GM12878 (cell line): ENCODE data around the gene FXYD7. TPM values are rescaled to one million over a fixed set of nuclear protein-coding genes. Genes with fewer than 3 reads are reported as not detected.
A peak's percentile ranks its signal among the peaks of the same experiment; 100 is the strongest.

Source experiments
- ASH2L ChIP-seq: fragments of 300-600, 200-600 bp; sonication (generic); IDR thresholded peaks from 2 replicates; pipeline ENCODE4 v1.6.1; 2017; ENCODE audit warnings: low read depth, mild to moderate bottlenecking, borderline replicate concordance
- BCL11A ChIP-seq: IDR thresholded peaks from 2 replicates; pipeline ENCODE4 v1.6.1; 2011; ENCODE audit warnings: low read depth, low read length
- BHLHE40 ChIP-seq, 2 experiments: fragments of 450-650 bp in 1 of 2; IDR thresholded peaks; 2 replicates each; pipeline ENCODE4 v1.6.1; 2011 to 2017; ENCODE audit warnings: low read depth in 2 of 2, borderline replicate concordance in 1 of 2, improper control_type of control experiment in 1 of 2, low read length in 1 of 2, mild to moderate bottlenecking in 1 of 2
- CREB1 ChIP-seq: IDR thresholded peaks from 2 replicates; pipeline ENCODE4 v1.6.1; 2012; ENCODE audit warnings: low read depth, mild to moderate bottlenecking, inconsistent platforms
- EGR1 ChIP-seq, 2 experiments: IDR thresholded peaks; 1 replicate in 1 of 2; 2 replicates in 1 of 2; pipeline ENCODE4 v1.6.1; 2011 to 2012; ENCODE audit warnings: low read depth in 2 of 2, low read length in 2 of 2, borderline replicate concordance in 1 of 2, mild to moderate bottlenecking in 1 of 2, moderate library complexity in 1 of 2
- FOXM1 ChIP-seq: IDR thresholded peaks from 2 replicates; pipeline ENCODE4 v1.6.1; 2012; ENCODE audit warnings: low read depth, mild to moderate bottlenecking, inconsistent platforms, low read length, moderate library complexity
- GATAD2B ChIP-seq: fragments of 450-650 bp; conservative IDR thresholded peaks from 2 replicates; pipeline ENCODE4 v1.6.1; 2017; ENCODE audit warnings: low read depth, mild to moderate bottlenecking, moderate library complexity
- KDM1A ChIP-seq: fragments of 200-600 bp; sonication (generic); IDR thresholded peaks from 2 replicates; pipeline ENCODE4 v1.6.1; 2016; ENCODE audit warnings: borderline replicate concordance
- NBN ChIP-seq: fragments of 450-650 bp; IDR thresholded peaks from 2 replicates; pipeline ENCODE4 v1.6.1; 2016
- NR2C2 ChIP-seq: IDR thresholded peaks from 2 replicates; pipeline ENCODE4 v1.6.1; 2011; ENCODE audit warnings: borderline replicate concordance, low read depth; ENCODE audit not compliant: control insufficient read depth, insufficient read length
- POLR2A ChIP-seq: IDR thresholded peaks from 2 replicates; pipeline ENCODE4 v1.6.1; 2011; ENCODE audit warnings: low read depth, mild to moderate bottlenecking, low read length
- RUNX3 ChIP-seq: IDR thresholded peaks from 2 replicates; pipeline ENCODE4 v1.6.1; 2012; ENCODE audit warnings: low read length, inconsistent platforms
- SMC3 ChIP-seq: IDR thresholded peaks from 2 replicates; pipeline ENCODE4 v1.6.1; 2011; ENCODE audit warnings: low read length, improper control_type of control experiment, borderline replicate concordance
- TAF1 ChIP-seq: IDR thresholded peaks from 2 replicates; pipeline ENCODE4 v1.6.1; 2011; ENCODE audit warnings: mild to moderate bottlenecking, low read depth, low read length, borderline replicate concordance
- ZNF384 ChIP-seq: IDR thresholded peaks from 2 replicates; pipeline ENCODE4 v1.6.1; 2012; ENCODE audit warnings: low read depth, mild to moderate bottlenecking, low read length, improper control_type of control experiment, borderline replicate concordance
- ZZZ3 ChIP-seq: IDR thresholded peaks from 2 replicates; pipeline ENCODE4 v1.6.1; 2011; ENCODE audit warnings: low read depth; ENCODE audit not compliant: control insufficient read depth, insufficient read length
- polyA plus RNA-seq, 11 experiments: library from polyadenylated mRNA; depleted of rRNA in 4 of 11; unstranded in 6 of 11; stranded (reverse) in 5 of 11; fragments of >200 nt; fragmentation: Nextera tagmentation in 4 of 11; fragmentation: Illumina TruSeq in 1 of 11; extraction: Ambion mirVana in 4 of 11; extraction: Trizol in 1 of 11; gene quantifications; 1 replicate in 1 of 11; 2 replicates in 10 of 11; pipeline versions ENCODE4 v1.2.1 to v1.2.3, GENCODE V29; 2011 to 2016; ENCODE audit warnings: inconsistent platforms in 2 of 11, missing spikeins in 2 of 11, low read depth in 1 of 11
- total RNA-seq, 4 experiments: library from RNA; depleted of rRNA in 3 of 4; stranded (reverse); fragments of >200 nt in 3 of 4; fragmentation: Illumina TruSeq in 1 of 4; extraction: Trizol in 1 of 4; gene quantifications; 2 replicates each; pipeline versions ENCODE4 v1.2.1 to v1.2.3, GENCODE V29; 2013 to 2021
- TF ChIP-seq, protein P1 (sequence below): IDR thresholded peaks from 2 replicates; pipeline ENCODE4 v1.6.1; 2012; ENCODE audit warnings: improper control_type of control experiment, low read depth, low read length; ENCODE audit not compliant: insufficient replicate concordance
- TF ChIP-seq, protein P2 (sequence below): fragments of 450-650 bp; IDR thresholded peaks from 2 replicates; pipeline ENCODE4 v1.6.1; 2017; ENCODE audit warnings: mild to moderate bottlenecking, low read depth, inconsistent platforms; ENCODE audit not compliant: poor library complexity, severe bottlenecking
- TF ChIP-seq, protein P3 (sequence below): fragments of 450-650 bp; IDR thresholded peaks from 2 replicates; pipeline ENCODE4 v1.6.1; 2018; ENCODE audit warnings: mild to moderate bottlenecking, low read depth, moderate library complexity; ENCODE audit not compliant: partially characterized antibody

FXYD7 gene
- total and polyA plus RNA-seq, 10 of the 15 experiments (the other 5 are each of a cell fraction or from before 2014, with no cell fraction given) = 0.07 to 0.28 (median 0.12) TPM; not detected in 7

DNA sequence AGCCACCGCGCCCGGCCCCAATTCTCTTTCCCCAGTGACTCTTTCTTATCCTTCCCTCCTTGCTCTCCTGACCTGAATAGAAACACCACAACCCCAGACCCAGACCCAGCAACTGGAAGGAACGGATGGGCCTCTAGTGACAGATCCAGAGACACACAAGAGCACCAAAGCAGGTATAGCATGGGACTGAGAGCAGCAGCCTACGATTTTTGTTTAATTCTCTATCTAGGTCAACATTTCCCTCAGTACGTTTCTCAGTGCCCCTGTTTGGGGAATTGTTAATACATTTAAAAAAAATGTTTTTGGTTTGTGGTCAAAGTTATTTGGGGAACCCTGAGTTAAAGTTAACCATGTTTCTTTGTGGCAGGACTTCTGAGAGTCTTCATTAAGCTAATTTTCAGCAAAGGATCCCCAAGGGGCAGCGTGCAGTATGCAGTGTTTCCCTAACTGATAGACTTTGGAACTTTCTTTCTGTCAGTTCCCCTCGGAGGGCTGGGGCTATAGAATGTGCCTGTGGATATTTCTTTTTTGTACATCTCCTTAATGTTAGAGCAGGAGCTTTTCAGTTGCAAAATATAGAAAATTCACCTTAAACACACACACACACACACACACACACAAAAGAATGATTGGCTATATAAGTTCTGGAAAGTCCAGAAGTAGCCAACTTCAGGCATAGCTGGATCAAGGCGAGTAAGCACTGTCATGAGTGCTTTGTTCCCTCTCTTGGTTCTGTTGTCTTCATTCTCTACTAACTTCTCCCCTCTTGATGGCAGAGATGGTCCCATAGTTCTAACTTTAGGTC lies 17.8 kb downstream of the FXYD7 start (continued):
- TF ChIP-seq TAF1 = no peak
- peak; percentile 83 for TF ChIP-seq ZNF384
- TF ChIP-seq KDM1A = no peak
- no peak for TF ChIP-seq CREB1
- TF ChIP-seq, protein P1, sequence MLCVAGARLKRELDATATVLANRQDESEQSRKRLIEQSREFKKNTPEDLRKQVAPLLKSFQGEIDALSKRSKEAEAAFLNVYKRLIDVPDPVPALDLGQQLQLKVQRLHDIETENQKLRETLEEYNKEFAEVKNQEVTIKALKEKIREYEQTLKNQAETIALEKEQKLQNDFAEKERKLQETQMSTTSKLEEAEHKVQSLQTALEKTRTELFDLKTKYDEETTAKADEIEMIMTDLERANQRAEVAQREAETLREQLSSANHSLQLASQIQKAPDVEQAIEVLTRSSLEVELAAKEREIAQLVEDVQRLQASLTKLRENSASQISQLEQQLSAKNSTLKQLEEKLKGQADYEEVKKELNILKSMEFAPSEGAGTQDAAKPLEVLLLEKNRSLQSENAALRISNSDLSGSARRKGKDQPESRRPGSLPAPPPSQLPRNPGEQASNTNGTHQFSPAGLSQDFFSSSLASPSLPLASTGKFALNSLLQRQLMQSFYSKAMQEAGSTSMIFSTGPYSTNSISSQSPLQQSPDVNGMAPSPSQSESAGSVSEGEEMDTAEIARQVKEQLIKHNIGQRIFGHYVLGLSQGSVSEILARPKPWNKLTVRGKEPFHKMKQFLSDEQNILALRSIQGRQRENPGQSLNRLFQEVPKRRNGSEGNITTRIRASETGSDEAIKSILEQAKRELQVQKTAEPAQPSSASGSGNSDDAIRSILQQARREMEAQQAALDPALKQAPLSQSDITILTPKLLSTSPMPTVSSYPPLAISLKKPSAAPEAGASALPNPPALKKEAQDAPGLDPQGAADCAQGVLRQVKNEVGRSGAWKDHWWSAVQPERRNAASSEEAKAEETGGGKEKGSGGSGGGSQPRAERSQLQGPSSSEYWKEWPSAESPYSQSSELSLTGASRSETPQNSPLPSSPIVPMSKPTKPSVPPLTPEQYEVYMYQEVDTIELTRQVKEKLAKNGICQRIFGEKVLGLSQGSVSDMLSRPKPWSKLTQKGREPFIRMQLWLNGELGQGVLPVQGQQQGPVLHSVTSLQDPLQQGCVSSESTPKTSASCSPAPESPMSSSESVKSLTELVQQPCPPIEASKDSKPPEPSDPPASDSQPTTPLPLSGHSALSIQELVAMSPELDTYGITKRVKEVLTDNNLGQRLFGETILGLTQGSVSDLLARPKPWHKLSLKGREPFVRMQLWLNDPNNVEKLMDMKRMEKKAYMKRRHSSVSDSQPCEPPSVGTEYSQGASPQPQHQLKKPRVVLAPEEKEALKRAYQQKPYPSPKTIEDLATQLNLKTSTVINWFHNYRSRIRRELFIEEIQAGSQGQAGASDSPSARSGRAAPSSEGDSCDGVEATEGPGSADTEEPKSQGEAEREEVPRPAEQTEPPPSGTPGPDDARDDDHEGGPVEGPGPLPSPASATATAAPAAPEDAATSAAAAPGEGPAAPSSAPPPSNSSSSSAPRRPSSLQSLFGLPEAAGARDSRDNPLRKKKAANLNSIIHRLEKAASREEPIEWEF = peak; percentile 34
- no peak for TF ChIP-seq NR2C2
- no peak for TF ChIP-seq ZZZ3
- TF ChIP-seq GATAD2B = 0 out of 2 replicates have a peak, but pooled peaks have one; percentile 30
- TF ChIP-seq RUNX3 = no peak
- TF ChIP-seq, protein P2, sequence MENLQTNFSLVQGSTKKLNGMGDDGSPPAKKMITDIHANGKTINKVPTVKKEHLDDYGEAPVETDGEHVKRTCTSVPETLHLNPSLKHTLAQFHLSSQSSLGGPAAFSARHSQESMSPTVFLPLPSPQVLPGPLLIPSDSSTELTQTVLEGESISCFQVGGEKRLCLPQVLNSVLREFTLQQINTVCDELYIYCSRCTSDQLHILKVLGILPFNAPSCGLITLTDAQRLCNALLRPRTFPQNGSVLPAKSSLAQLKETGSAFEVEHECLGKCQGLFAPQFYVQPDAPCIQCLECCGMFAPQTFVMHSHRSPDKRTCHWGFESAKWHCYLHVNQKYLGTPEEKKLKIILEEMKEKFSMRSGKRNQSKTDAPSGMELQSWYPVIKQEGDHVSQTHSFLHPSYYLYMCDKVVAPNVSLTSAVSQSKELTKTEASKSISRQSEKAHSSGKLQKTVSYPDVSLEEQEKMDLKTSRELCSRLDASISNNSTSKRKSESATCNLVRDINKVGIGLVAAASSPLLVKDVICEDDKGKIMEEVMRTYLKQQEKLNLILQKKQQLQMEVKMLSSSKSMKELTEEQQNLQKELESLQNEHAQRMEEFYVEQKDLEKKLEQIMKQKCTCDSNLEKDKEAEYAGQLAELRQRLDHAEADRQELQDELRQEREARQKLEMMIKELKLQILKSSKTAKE = peak; percentile 51
- peak; percentile 45 to 55; a peak in 3 of 4 replicates for TF ChIP-seq BHLHE40 (IDR thresholded peaks at IDR 0.05; ENCODE audit: borderline replicate concordance in 1 of 2, low read depth in 2 of 2, low read length in 1 of 2)
- 0 out of 2 replicates have a peak, but pooled peaks have one; percentile 34 for TF ChIP-seq NBN
- TF ChIP-seq BCL11A = peak; percentile 53; the same call in 1 of the 2 replicates
- no peak for TF ChIP-seq ASH2L
- TF ChIP-seq, protein P3, sequence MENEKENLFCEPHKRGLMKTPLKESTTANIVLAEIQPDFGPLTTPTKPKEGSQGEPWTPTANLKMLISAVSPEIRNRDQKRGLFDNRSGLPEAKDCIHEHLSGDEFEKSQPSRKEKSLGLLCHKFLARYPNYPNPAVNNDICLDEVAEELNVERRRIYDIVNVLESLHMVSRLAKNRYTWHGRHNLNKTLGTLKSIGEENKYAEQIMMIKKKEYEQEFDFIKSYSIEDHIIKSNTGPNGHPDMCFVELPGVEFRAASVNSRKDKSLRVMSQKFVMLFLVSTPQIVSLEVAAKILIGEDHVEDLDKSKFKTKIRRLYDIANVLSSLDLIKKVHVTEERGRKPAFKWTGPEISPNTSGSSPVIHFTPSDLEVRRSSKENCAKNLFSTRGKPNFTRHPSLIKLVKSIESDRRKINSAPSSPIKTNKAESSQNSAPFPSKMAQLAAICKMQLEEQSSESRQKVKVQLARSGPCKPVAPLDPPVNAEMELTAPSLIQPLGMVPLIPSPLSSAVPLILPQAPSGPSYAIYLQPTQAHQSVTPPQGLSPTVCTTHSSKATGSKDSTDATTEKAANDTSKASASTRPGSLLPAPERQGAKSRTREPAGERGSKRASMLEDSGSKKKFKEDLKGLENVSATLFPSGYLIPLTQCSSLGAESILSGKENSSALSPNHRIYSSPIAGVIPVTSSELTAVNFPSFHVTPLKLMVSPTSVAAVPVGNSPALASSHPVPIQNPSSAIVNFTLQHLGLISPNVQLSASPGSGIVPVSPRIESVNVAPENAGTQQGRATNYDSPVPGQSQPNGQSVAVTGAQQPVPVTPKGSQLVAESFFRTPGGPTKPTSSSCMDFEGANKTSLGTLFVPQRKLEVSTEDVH = no peak
- no peak for TF ChIP-seq FOXM1
- TF ChIP-seq POLR2A = no peak
- no peak for TF ChIP-seq EGR1 (IDR thresholded peaks at IDR 0.05; ENCODE audit: borderline replicate concordance in 1 of 2, low read depth in 2 of 2, low read length in 2 of 2)
- TF ChIP-seq SMC3 = no peak
